ENCODE results near the gene CAAP1. TPM values are rescaled to one million over a fixed set of nuclear protein-coding genes. Genes with fewer than 3 reads are reported as not detected.

Gene CAAP1
- total and polyA plus RNA-seq, 8 donors: 12.4 to 34.9 (median 29.2) TPM

DNA sequence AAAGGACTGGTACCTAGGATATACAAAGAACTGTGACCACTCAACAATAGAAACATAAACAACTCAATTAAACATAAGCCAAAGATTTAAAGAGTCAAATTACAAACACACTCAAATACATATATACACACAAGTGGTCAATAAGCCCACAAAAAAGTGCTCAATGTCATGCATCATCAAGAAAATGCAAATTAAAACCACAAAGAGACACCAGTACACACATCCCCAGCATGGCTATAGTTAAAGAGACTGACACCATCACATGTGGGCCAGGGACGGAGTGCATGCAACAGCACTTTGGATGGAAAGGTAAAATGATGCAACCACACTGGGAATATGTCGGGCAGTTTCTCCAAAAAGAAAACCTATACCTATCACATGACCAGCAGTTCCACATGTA lies 89.7 kb downstream of the CAAP1 start:
- Histone ChIP-seq H3K4me3 (no peak overlapping the region), H3K36me3 (no peaks in the 10 kb centered on the region), H3K27me3 (no peaks in the 10 kb centered on the region), H3K27ac (no peak overlapping the region), H3K9me3 (no peaks in the 10 kb centered on the region), H3K4me1 (no peaks in the 10 kb centered on the region)
- intact Hi-C loops (cut with DNase I): no loop called here
- no peak for DNase-seq
- TF ChIP-seq, protein P1, sequence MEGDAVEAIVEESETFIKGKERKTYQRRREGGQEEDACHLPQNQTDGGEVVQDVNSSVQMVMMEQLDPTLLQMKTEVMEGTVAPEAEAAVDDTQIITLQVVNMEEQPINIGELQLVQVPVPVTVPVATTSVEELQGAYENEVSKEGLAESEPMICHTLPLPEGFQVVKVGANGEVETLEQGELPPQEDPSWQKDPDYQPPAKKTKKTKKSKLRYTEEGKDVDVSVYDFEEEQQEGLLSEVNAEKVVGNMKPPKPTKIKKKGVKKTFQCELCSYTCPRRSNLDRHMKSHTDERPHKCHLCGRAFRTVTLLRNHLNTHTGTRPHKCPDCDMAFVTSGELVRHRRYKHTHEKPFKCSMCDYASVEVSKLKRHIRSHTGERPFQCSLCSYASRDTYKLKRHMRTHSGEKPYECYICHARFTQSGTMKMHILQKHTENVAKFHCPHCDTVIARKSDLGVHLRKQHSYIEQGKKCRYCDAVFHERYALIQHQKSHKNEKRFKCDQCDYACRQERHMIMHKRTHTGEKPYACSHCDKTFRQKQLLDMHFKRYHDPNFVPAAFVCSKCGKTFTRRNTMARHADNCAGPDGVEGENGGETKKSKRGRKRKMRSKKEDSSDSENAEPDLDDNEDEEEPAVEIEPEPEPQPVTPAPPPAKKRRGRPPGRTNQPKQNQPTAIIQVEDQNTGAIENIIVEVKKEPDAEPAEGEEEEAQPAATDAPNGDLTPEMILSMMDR (IDR thresholded peaks at IDR 0.05): no peak
- ATAC-seq: no peak

DNA sequence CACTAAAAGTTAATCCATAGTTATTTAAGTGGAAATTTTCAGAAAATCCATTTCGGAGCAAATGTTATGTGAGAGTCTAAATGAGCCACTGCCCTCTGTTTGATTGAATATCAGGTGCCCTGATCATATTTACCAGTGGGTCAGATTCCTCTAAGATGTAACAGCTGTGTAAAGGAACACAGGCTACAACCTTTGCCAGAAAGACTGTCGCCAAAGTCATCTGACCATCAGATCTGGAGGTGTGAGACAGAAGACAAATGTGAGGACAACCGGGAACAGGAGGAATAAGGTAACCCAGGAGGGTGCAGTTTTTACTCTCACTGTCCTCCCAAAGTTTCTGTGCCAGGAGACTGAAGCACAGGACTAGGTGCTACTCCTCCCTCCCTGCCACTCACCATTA lies 90.8 kb downstream of the CAAP1 start:
- H3K4me1 ChIP-seq: no peaks in the 10 kb centered on the region
- no peak overlapping the region for H3K27ac ChIP-seq
- no peaks in the 10 kb centered on the region for H3K9me3 ChIP-seq
- ATAC-seq (no peak), DNase-seq (no peak)
- no peaks in the 10 kb centered on the region for H3K27me3 ChIP-seq
- H3K4me3 ChIP-seq: no peak overlapping the region
- no peaks in the 10 kb centered on the region for H3K36me3 ChIP-seq
- intact Hi-C loops (cut with DNase I): no loop called here
- TF ChIP-seq, protein P1 (IDR thresholded peaks at IDR 0.05): no peak

DNA sequence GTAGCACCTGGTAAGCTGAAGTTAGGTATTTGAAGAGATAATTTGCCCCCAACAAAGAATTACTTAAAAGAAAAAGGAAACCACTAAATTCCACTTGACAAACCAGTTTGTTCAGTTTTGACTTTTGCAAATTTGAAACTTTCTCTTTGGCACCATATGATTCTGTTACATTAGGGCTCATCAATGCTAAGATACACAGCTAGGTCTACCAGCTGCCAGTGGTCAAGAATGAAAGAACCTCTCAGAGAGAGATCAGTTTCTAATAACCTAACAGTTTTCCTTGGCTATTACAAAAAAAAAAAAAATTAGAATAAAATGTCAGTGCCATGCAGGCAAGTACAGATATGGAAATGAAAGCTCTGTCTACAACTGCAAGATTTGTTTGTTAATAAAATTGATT lies 92.3 kb downstream of the CAAP1 start:
- DNase-seq: peak in 1 of 4 donors; percentile 3
- Histone ChIP-seq H3K4me3 (no peak overlapping the region), H3K27me3 (no peaks in the 10 kb centered on the region), H3K27ac (no peak overlapping the region), H3K4me1 (no peaks in the 10 kb centered on the region), H3K36me3 (no peaks in the 10 kb centered on the region), H3K9me3 (no peaks in the 10 kb centered on the region)
- TF ChIP-seq, protein P1 (IDR thresholded peaks at IDR 0.05): no peak
- no peak for ATAC-seq
- intact Hi-C loops (cut with DNase I): no loop called here

DNA sequence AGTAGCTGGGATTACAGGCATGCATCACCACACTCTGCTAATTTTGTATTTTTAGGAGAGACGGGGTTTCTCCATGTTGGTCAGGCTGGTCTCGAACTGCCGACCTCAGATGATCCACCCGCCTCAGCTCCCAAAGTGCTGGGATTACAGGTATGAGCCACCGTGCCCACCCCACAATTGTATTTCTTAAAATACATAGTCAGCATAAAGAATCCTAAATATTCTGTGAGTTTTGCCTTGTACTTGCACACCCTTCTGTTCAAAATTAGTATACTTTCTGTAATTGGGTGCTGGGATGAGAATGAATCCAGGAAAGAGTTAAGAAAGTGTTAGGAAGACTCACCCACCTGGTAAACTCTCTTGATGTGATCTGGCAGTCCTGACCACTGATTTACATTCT lies 101.3 kb downstream of the CAAP1 start:
- Histone ChIP-seq H3K4me1 (no peaks in the 10 kb centered on the region), H3K27ac (no peak overlapping the region), H3K9me3 (peaks cover 0 to 2% of the 10 kb centered on the region in 2 donors), H3K36me3 (no peaks in the 10 kb centered on the region), H3K4me3 (no peak overlapping the region), H3K27me3 (no peaks in the 10 kb centered on the region)
- intact Hi-C loops (cut with DNase I): no loop called here
- TF ChIP-seq, protein P1 (IDR thresholded peaks at IDR 0.05): no peak
- ATAC-seq: no peak
- DNase-seq: no peak

Other genes with a start within 250 kb of the CAAP1 start
- gene PLAA, start 54.4 kb upstream of the CAAP1 start, total RNA-seq: 10 to 100 TPM; 28.0 to 31.0 TPM
- 10 to 100 TPM; 31.1 to 36.8 (median 34.1) TPM for gene PLAA, start 54.4 kb upstream of the CAAP1 start, polyA plus RNA-seq (ENCODE audit: insufficient read length in 6 of 6)
- gene IFT74, start 63.6 kb upstream of the CAAP1 start, total RNA-seq: 10 to 100 TPM; 10.8 TPM
- 10 to 100 TPM; 24.5 to 40.1 (median 29.6) TPM for gene IFT74, start 63.6 kb upstream of the CAAP1 start, polyA plus RNA-seq (ENCODE audit: insufficient read length in 6 of 6)
- not detected for gene LRRC19, start 112.9 kb upstream of the CAAP1 start, total RNA-seq
- under 1 TPM; 0.13 to 0.72 (median 0.37) TPM for gene LRRC19, start 112.9 kb upstream of the CAAP1 start, polyA plus RNA-seq (ENCODE audit: insufficient read length in 6 of 6)
- 10 to 100 TPM; 20.3 to 39.0 TPM for gene TEK, start 216.4 kb upstream of the CAAP1 start, total RNA-seq
- gene TEK, start 216.4 kb upstream of the CAAP1 start, polyA plus RNA-seq (ENCODE audit: insufficient read length in 6 of 6): 10 to 100 TPM; 39.2 to 55.6 (median 47.2) TPM

All from left lung (tissue), 10 donors.